ENCODE measurements around the gene OTX1. TPM values are rescaled to one million over a fixed set of nuclear protein-coding genes. Genes with fewer than 3 reads are reported as not detected.

Gene OTX1
- total and polyA plus RNA-seq, 2 donors (not counting 3 experiments of a cell fraction or from before 2014, with no cell fraction given) = not detected

GRCh38 chr2:63009490-63009889 lies 41.1 kb upstream of the OTX1 start:
- Histone ChIP-seq H3K79me2 (ENCODE audit: control insufficient read depth, insufficient read depth, low read length) (no peaks in the 10 kb centered on the region), H3K4me3 (replicated peaks in 1 of 3; ENCODE audit: insufficient read depth in 1 of 3, low read depth in 1 of 3, low read length in 3 of 3) (no peak overlapping the region), H3K9me3 (replicated peaks; ENCODE audit: control insufficient read depth, insufficient read depth, low read length) (no peaks in the 10 kb centered on the region), H3K27ac (ENCODE audit: insufficient read depth, low read depth, low read length) (no peak overlapping the region), H3K9ac (replicated peaks; ENCODE audit: extremely low read depth, insufficient read depth, low read length) (no peak overlapping the region), H3K9me1 (replicated peaks; ENCODE audit: control insufficient read depth, extremely low read depth, insufficient read depth, low read length) (no peaks in the 10 kb centered on the region), H3K27me3 (ENCODE audit: control insufficient read depth in 2 of 2, insufficient read depth in 2 of 2, low read length in 2 of 2) (no peaks in the 10 kb centered on the region), H3K36me3 (ENCODE audit: control insufficient read depth in 2 of 2, extremely low read depth in 1 of 2, insufficient read depth in 2 of 2, low read length in 2 of 2) (no peaks in the 10 kb centered on the region), H3K4me2 (ENCODE audit: insufficient read depth, low read length) (no peak overlapping the region), H3K4me1 (ENCODE audit: control insufficient read depth, extremely low read depth, insufficient read depth, low read length) (no peaks in the 10 kb centered on the region), H4K20me1 (replicated peaks; ENCODE audit: control insufficient read depth, extremely low read depth, insufficient read depth, low read length) (no peaks in the 10 kb centered on the region), H2AFZ (ENCODE audit: low read depth, low read length) (no peak overlapping the region)
- ChIA-PET POLR2A (no interaction called here), CTCF (no interaction called here)
- dilution Hi-C loops (cut with MboI; ENCODE audit: extremely low pct_ligation_motif_present, low sequenced_read_pairs) = no loop called here
- TF ChIP-seq CTCF (IDR thresholded peaks at IDR 0.05; ENCODE audit: extremely low read depth in 1 of 2, insufficient read depth in 1 of 2, low read depth in 1 of 2, low read length in 2 of 2) (no peak), JUN (IDR thresholded peaks at IDR 0.05; ENCODE audit: borderline replicate concordance, insufficient read depth, insufficient read length, low read depth) (no peak), FOS (IDR thresholded peaks at IDR 0.05; ENCODE audit: borderline replicate concordance, insufficient read depth, low read length) (no peak), EZH2 (IDR thresholded peaks at IDR 0.05; ENCODE audit: borderline replicate concordance, low read depth, low read length, severe bottlenecking) (no peak), MYC (IDR thresholded peaks at IDR 0.05; ENCODE audit: low read depth, low read length) (no peak)
- BruUV-seq (replicated peaks) = no TSS peak
- intact Hi-C loops (cut with micrococcal nuclease) = no loop called here
- FAIRE-seq (no peak), DNase-seq (ENCODE audit: low read depth, low spot score) (no peak)

- no peaks in the 10 kb centered on the region for H3K9me1 ChIP-seq (replicated peaks; ENCODE audit: control insufficient read depth, extremely low read depth, insufficient read depth, low read length)
- H3K4me3 ChIP-seq (replicated peaks in 1 of 3; ENCODE audit: insufficient read depth in 1 of 3, low read depth in 1 of 3, low read length in 3 of 3) = no peak overlapping the region
- H3K27ac ChIP-seq (ENCODE audit: insufficient read depth, low read depth, low read length) = no peak overlapping the region
- POLR2A ChIA-PET = no interaction called here
- CTCF ChIA-PET = interaction anchor here (0.6 to 2.0 kb wide), 6 partner anchors 10 to 41 kb away, joined by 3 to 7 read pairs (median 3); no protein-coding TSS in a partner anchor
- no peak for DNase-seq (ENCODE audit: low read depth, low spot score)
- intact Hi-C loops (cut with micrococcal nuclease) = no loop called here
- H3K4me2 ChIP-seq (ENCODE audit: insufficient read depth, low read length) = no peak overlapping the region
- no TSS peak for BruUV-seq (replicated peaks)
- H3K9me3 ChIP-seq (replicated peaks; ENCODE audit: control insufficient read depth, insufficient read depth, low read length) = no peaks in the 10 kb centered on the region
- no peak overlapping the region for H3K9ac ChIP-seq (replicated peaks; ENCODE audit: extremely low read depth, insufficient read depth, low read length)
- dilution Hi-C loops (cut with MboI; ENCODE audit: extremely low pct_ligation_motif_present, low sequenced_read_pairs) = no loop called here
- H3K36me3 ChIP-seq (ENCODE audit: control insufficient read depth in 2 of 2, extremely low read depth in 1 of 2, insufficient read depth in 2 of 2, low read length in 2 of 2) = no peaks in the 10 kb centered on the region
- H2AFZ ChIP-seq (ENCODE audit: low read depth, low read length) = no peak overlapping the region
- H3K4me1 ChIP-seq (ENCODE audit: control insufficient read depth, extremely low read depth, insufficient read depth, low read length) = no peaks in the 10 kb centered on the region
- TF ChIP-seq MYC (IDR thresholded peaks at IDR 0.05; ENCODE audit: low read depth, low read length) = no peak
- TF ChIP-seq CTCF (IDR thresholded peaks at IDR 0.05; ENCODE audit: extremely low read depth in 1 of 2, insufficient read depth in 1 of 2, low read depth in 1 of 2, low read length in 2 of 2) = no peak
- TF ChIP-seq GATA2 (IDR thresholded peaks at IDR 0.05; ENCODE audit: insufficient read depth, insufficient read length, low read depth, low read length) = no peak
- TF ChIP-seq JUN (IDR thresholded peaks at IDR 0.05; ENCODE audit: borderline replicate concordance, insufficient read depth, insufficient read length, low read depth) = no peak
- no peak for TF ChIP-seq MAX (IDR thresholded peaks at IDR 0.05; ENCODE audit: insufficient read depth, insufficient read length)
- no peak for TF ChIP-seq POLR2AphosphoS5 (IDR thresholded peaks at IDR 0.05; ENCODE audit: insufficient read depth, low read depth, low read length)
- no peak for TF ChIP-seq EZH2 (IDR thresholded peaks at IDR 0.05; ENCODE audit: borderline replicate concordance, low read depth, low read length, severe bottlenecking)
- no peak for TF ChIP-seq POLR2A (IDR thresholded peaks at IDR 0.05; ENCODE audit: low read depth, low read length)
- no peak for TF ChIP-seq FOS (IDR thresholded peaks at IDR 0.05; ENCODE audit: borderline replicate concordance, insufficient read depth, low read length)
- no peak for FAIRE-seq
- no peaks in the 10 kb centered on the region for H4K20me1 ChIP-seq (replicated peaks; ENCODE audit: control insufficient read depth, extremely low read depth, insufficient read depth, low read length)
- H3K27me3 ChIP-seq (ENCODE audit: control insufficient read depth in 2 of 2, insufficient read depth in 2 of 2, low read length in 2 of 2) = no peaks in the 10 kb centered on the region
- H3K79me2 ChIP-seq (ENCODE audit: control insufficient read depth, insufficient read depth, low read length) = no peaks in the 10 kb centered on the region
These were observed 38.1 kb upstream of the OTX1 start for GRCh38 chr2:63012541-63012940.

Data from endothelial cell of umbilical vein (primary cell).